Activated CD4-positive, alpha-beta memory T cell treated with anti-CD3 and anti-CD28 coated beads, Interleukin-2, amount 10 ng/mL, durations not matched to agents 7 days and 5 days (primary cell): ENCODE results near the gene ANO1. TPM values are rescaled to one million over a fixed set of nuclear protein-coding genes. Genes with fewer than 3 reads are reported as not detected.

Source experiments
- CTCF ChIA-PET: fragments of 350-600 bp; sonication (Branson Sonifier 250); formaldehyde crosslinking; loops from one replicate; lab custom pipeline; 2021; ENCODE audit warnings: antibody characterized with exemption, inconsistent platforms; lab: Charles Lee
- POLR2A ChIA-PET: fragments of 350-600 bp; sonication (Branson Sonifier 250); formaldehyde crosslinking; loops from one replicate; lab custom pipeline; 2021; ENCODE audit warnings: antibody characterized with exemption; lab: Charles Lee
- DNase-seq: peaks from one replicate; pipeline ENCODE4 v3.0.0-alpha.2; 2020
- H3K27ac Mint-ChIP-seq: one replicate; pipeline ENCODE4 v1.8.0; 2021; ENCODE audit warnings: mild to moderate bottlenecking, mixed read lengths
- H3K27me3 Mint-ChIP-seq: one replicate; pipeline ENCODE4 v1.8.0; 2021; ENCODE audit warnings: mixed read lengths
- H3K36me3 Mint-ChIP-seq: one replicate; pipeline ENCODE4 v1.8.0; 2021; ENCODE audit warnings: low read depth, mixed read lengths
- H3K4me1 Mint-ChIP-seq: one replicate; pipeline ENCODE4 v1.8.0; 2021; ENCODE audit warnings: mixed read lengths
- H3K4me3 Mint-ChIP-seq: one replicate; pipeline ENCODE4 v1.8.0; 2021; ENCODE audit warnings: mild to moderate bottlenecking, mixed read lengths
- H3K9me3 Mint-ChIP-seq: one replicate; pipeline ENCODE4 v1.8.0; 2021; ENCODE audit warnings: mixed read lengths
- total RNA-seq, 2 experiments: library from RNA; stranded (reverse); gene quantifications; one replicate each; pipeline ENCODE4 v1.2.3, GENCODE V29; 2021

ANO1 gene
- total RNA-seq, 2 experiments from 2014 or later: not detected

GRCh38 chr11:70109903-70110302 lies 31.8 kb downstream of the ANO1 start:
- DNase-seq: no peak
- CTCF ChIA-PET: no interaction called here
- no peak overlapping the region for H3K4me3 Mint-ChIP-seq
- H3K27me3 Mint-ChIP-seq: no peaks in the 10 kb centered on the region
- H3K9me3 Mint-ChIP-seq: no peaks in the 10 kb centered on the region
- H3K4me1 Mint-ChIP-seq: no peaks in the 10 kb centered on the region
- H3K27ac Mint-ChIP-seq: no peak overlapping the region
- POLR2A ChIA-PET: no interaction called here
- H3K36me3 Mint-ChIP-seq: no peaks in the 10 kb centered on the region

GRCh38 chr11:70110538-70111055 lies 32.5 kb downstream of the ANO1 start:
- H3K4me3 Mint-ChIP-seq: no peak overlapping the region
- H3K4me1 Mint-ChIP-seq: no peaks in the 10 kb centered on the region
- H3K27ac Mint-ChIP-seq: no peak overlapping the region
- ChIA-PET CTCF (no interaction called here), POLR2A (no interaction called here)
- H3K9me3 Mint-ChIP-seq: no peaks in the 10 kb centered on the region
- DNase-seq: no peak
- H3K27me3 Mint-ChIP-seq: no peaks in the 10 kb centered on the region
- no peaks in the 10 kb centered on the region for H3K36me3 Mint-ChIP-seq

- H3K27ac Mint-ChIP-seq: no peak overlapping the region
- no peak overlapping the region for H3K4me3 Mint-ChIP-seq
- DNase-seq: no peak
- H3K27me3 Mint-ChIP-seq: no peaks in the 10 kb centered on the region
- no peaks in the 10 kb centered on the region for H3K9me3 Mint-ChIP-seq
- ChIA-PET POLR2A (no interaction called here), CTCF (interaction anchor here (0.6 kb wide), 1 partner anchor 140 kb away, joined by 3 read pairs; no protein-coding TSS in a partner anchor)
- H3K36me3 Mint-ChIP-seq: no peaks in the 10 kb centered on the region
- no peaks in the 10 kb centered on the region for H3K4me1 Mint-ChIP-seq
Observed at GRCh38 chr11:70111269-70112016, 33.3 kb downstream of the ANO1 start.

- H3K9me3 Mint-ChIP-seq: no peaks in the 10 kb centered on the region
- H3K4me1 Mint-ChIP-seq: no peaks in the 10 kb centered on the region
- H3K27me3 Mint-ChIP-seq: no peaks in the 10 kb centered on the region
- no peaks in the 10 kb centered on the region for H3K36me3 Mint-ChIP-seq
- POLR2A ChIA-PET: no interaction called here
- no peak for DNase-seq
- CTCF ChIA-PET: interaction anchor here (0.5 to 0.6 kb wide), 2 partner anchors 125 to 140 kb away, joined by 3 to 5 read pairs; no protein-coding TSS in a partner anchor
- no peak overlapping the region for H3K27ac Mint-ChIP-seq
- H3K4me3 Mint-ChIP-seq: no peak overlapping the region
Observed at GRCh38 chr11:70112017-70112434, 33.9 kb downstream of the ANO1 start.

- H3K9me3 Mint-ChIP-seq: peaks cover 2% of the 10 kb centered on the region
- no peak for DNase-seq
- H3K4me3 Mint-ChIP-seq: no peak overlapping the region
- ChIA-PET CTCF (no interaction called here), POLR2A (no interaction called here)
- H3K27me3 Mint-ChIP-seq: no peaks in the 10 kb centered on the region
- no peaks in the 10 kb centered on the region for H3K36me3 Mint-ChIP-seq
- H3K27ac Mint-ChIP-seq: no peak overlapping the region
- no peaks in the 10 kb centered on the region for H3K4me1 Mint-ChIP-seq
Observed at GRCh38 chr11:70113801-70114200, 35.7 kb downstream of the ANO1 start.

GRCh38 chr11:70115778-70116177 lies 37.7 kb downstream of the ANO1 start:
- POLR2A ChIA-PET: no interaction called here
- Mint-ChIP-seq H3K27me3 (no peaks in the 10 kb centered on the region), H3K4me3 (no peak overlapping the region), H3K4me1 (no peaks in the 10 kb centered on the region), H3K27ac (no peak overlapping the region), H3K9me3 (peaks cover 5% of the 10 kb centered on the region), H3K36me3 (no peaks in the 10 kb centered on the region)
- no peak for DNase-seq
- CTCF ChIA-PET: no interaction called here

GRCh38 chr11:70116386-70117065 lies 38.4 kb downstream of the ANO1 start:
- CTCF ChIA-PET: no interaction called here
- no peak for DNase-seq
- Mint-ChIP-seq H3K36me3 (no peaks in the 10 kb centered on the region), H3K9me3 (peaks cover 5% of the 10 kb centered on the region), H3K4me3 (no peak overlapping the region), H3K4me1 (no peaks in the 10 kb centered on the region), H3K27ac (no peak overlapping the region), H3K27me3 (no peaks in the 10 kb centered on the region)
- POLR2A ChIA-PET: no interaction called here

- Mint-ChIP-seq H3K27me3 (no peaks in the 10 kb centered on the region), H3K4me1 (no peaks in the 10 kb centered on the region), H3K4me3 (no peak overlapping the region), H3K9me3 (peaks cover 5% of the 10 kb centered on the region), H3K27ac (no peak overlapping the region), H3K36me3 (no peaks in the 10 kb centered on the region)
- POLR2A ChIA-PET: no interaction called here
- CTCF ChIA-PET: no interaction called here
- no peak for DNase-seq
Observed at GRCh38 chr11:70117567-70118145, 39.5 kb downstream of the ANO1 start.

- ChIA-PET POLR2A (no interaction called here), CTCF (no interaction called here)
- H3K27me3 Mint-ChIP-seq: no peaks in the 10 kb centered on the region
- H3K4me1 Mint-ChIP-seq: no peaks in the 10 kb centered on the region
- no peaks in the 10 kb centered on the region for H3K36me3 Mint-ChIP-seq
- H3K4me3 Mint-ChIP-seq: no peak overlapping the region
- peaks cover 5% of the 10 kb centered on the region for H3K9me3 Mint-ChIP-seq
- H3K27ac Mint-ChIP-seq: no peak overlapping the region
- no peak for DNase-seq
Observed at GRCh38 chr11:70118642-70119041, 40.5 kb downstream of the ANO1 start.

- H3K27ac Mint-ChIP-seq: no peak overlapping the region
- CTCF ChIA-PET: no interaction called here
- no peaks in the 10 kb centered on the region for H3K4me1 Mint-ChIP-seq
- no peak for DNase-seq
- peaks cover 5% of the 10 kb centered on the region for H3K9me3 Mint-ChIP-seq
- POLR2A ChIA-PET: no interaction called here
- H3K36me3 Mint-ChIP-seq: no peaks in the 10 kb centered on the region
- no peak overlapping the region for H3K4me3 Mint-ChIP-seq
- H3K27me3 Mint-ChIP-seq: no peaks in the 10 kb centered on the region
Observed at GRCh38 chr11:70119502-70119901, 41.4 kb downstream of the ANO1 start.

- H3K4me3 Mint-ChIP-seq: no peak overlapping the region
- no peaks in the 10 kb centered on the region for H3K4me1 Mint-ChIP-seq
- no peak for DNase-seq
- peaks cover 5% of the 10 kb centered on the region for H3K9me3 Mint-ChIP-seq
- no peak overlapping the region for H3K27ac Mint-ChIP-seq
- ChIA-PET POLR2A (no interaction called here), CTCF (no interaction called here)
- H3K27me3 Mint-ChIP-seq: no peaks in the 10 kb centered on the region
- H3K36me3 Mint-ChIP-seq: no peaks in the 10 kb centered on the region
Observed at GRCh38 chr11:70120674-70121073, 42.6 kb downstream of the ANO1 start.

GRCh38 chr11:70122490-70123198 lies 44.5 kb downstream of the ANO1 start:
- Mint-ChIP-seq H3K27ac (no peak overlapping the region), H3K36me3 (no peaks in the 10 kb centered on the region), H3K4me3 (no peak overlapping the region), H3K4me1 (no peaks in the 10 kb centered on the region), H3K9me3 (peaks cover 5% of the 10 kb centered on the region), H3K27me3 (no peaks in the 10 kb centered on the region)
- no peak for DNase-seq
- POLR2A ChIA-PET: no interaction called here
- CTCF ChIA-PET: no interaction called here

GRCh38 chr11:70123711-70124110 lies 45.6 kb downstream of the ANO1 start:
- H3K27ac Mint-ChIP-seq: no peak overlapping the region
- H3K27me3 Mint-ChIP-seq: no peaks in the 10 kb centered on the region
- no peaks in the 10 kb centered on the region for H3K36me3 Mint-ChIP-seq
- no peaks in the 10 kb centered on the region for H3K4me1 Mint-ChIP-seq
- peaks cover 3% of the 10 kb centered on the region for H3K9me3 Mint-ChIP-seq
- ChIA-PET POLR2A (no interaction called here), CTCF (no interaction called here)
- H3K4me3 Mint-ChIP-seq: no peak overlapping the region
- DNase-seq: no peak
